IPS-NIHi11 (cell line): ENCODE measurements around the gene C1orf167.
"Not testable (repeated sequence)": the region's sequence is repeated elsewhere in the genome, so short reads cannot be mapped to it uniquely, and the experiment has no call there.

Experiments used
- DNase-seq: peaks from one replicate; pipeline ENCODE4 v3.0.0; 2012; ENCODE audit warnings: mixed read lengths, low spot score

C1orf167 gene

GRCh38 chr1:11800756-11801433 lies 38.9 kb downstream of the C1orf167 start:
- no peak for DNase-seq

GRCh38 chr1:11802616-11802972 lies 40.6 kb downstream of the C1orf167 start:
- DNase-seq, result peak; percentile 51

GRCh38 chr1:11802973-11803885 lies 41.2 kb downstream of the C1orf167 start:
- DNase-seq, result peak; percentile 89

GRCh38 chr1:11803924-11804665 lies 42.1 kb downstream of the C1orf167 start:
- not testable (repeated sequence) for DNase-seq

GRCh38 chr1:11804666-11805421 lies 42.9 kb downstream of the C1orf167 start:
- DNase-seq, result no peak

- peak; percentile 100 for DNase-seq
Measured at GRCh38 chr1:11805422-11806306, 43.7 kb downstream of the C1orf167 start, which contains the start of the genes CLCN6 and MTHFR. Gene CLCN6, plus strand, starts transcription at chr1:11806191. Its CDS starts 72 bp downstream, at chr1:11806263. Gene MTHFR, minus strand, starts transcription at chr1:11805964. Its CDS starts 2,848 bp downstream, at chr1:11803116.

GRCh38 chr1:11806307-11806936 lies 44.4 kb downstream of the C1orf167 start:
- no peak for DNase-seq

GRCh38 chr1:11807133-11807532 lies 45.1 kb downstream of the C1orf167 start:
- no peak for DNase-seq

- no peak for DNase-seq
Measured at GRCh38 chr1:11813021-11813420, 51.0 kb downstream of the C1orf167 start.

GRCh38 chr1:11817192-11817591 lies 55.2 kb downstream of the C1orf167 start:
- DNase-seq, result no peak

GRCh38 chr1:11822091-11822490 lies 60.1 kb downstream of the C1orf167 start:
- DNase-seq, result no peak

- no peak for DNase-seq
Measured at GRCh38 chr1:11823366-11824137, 61.6 kb downstream of the C1orf167 start.

- DNase-seq, result no peak
Measured at GRCh38 chr1:11825131-11825530, 63.1 kb downstream of the C1orf167 start.

GRCh38 chr1:11826946-11827345 lies 65.0 kb downstream of the C1orf167 start:
- DNase-seq, result no peak

- DNase-seq, result no peak
Measured at GRCh38 chr1:11828511-11828910, 66.5 kb downstream of the C1orf167 start.

GRCh38 chr1:11831945-11832725 lies 70.1 kb downstream of the C1orf167 start:
- no peak for DNase-seq

GRCh38 chr1:11833497-11833896 lies 71.5 kb downstream of the C1orf167 start:
- no peak for DNase-seq

- no peak for DNase-seq
Measured at GRCh38 chr1:11833900-11834299, 71.9 kb downstream of the C1orf167 start.
